NCI-H1436 treated with DMSO at 0.1 percent for 48 hours (cell line): Measurements from ENCODE around the gene TNFSF13.

ENCODE experiments used
- DNase-seq: peaks from one replicate; lab custom pipeline; 2025; lab: John Stamatoyannopoulos, UW

Gene TNFSF13

GRCh38 chr17:7575481-7575883 is 16.9 kb downstream of the TNFSF13 start:
- DNase-seq, result no peak

DNA sequence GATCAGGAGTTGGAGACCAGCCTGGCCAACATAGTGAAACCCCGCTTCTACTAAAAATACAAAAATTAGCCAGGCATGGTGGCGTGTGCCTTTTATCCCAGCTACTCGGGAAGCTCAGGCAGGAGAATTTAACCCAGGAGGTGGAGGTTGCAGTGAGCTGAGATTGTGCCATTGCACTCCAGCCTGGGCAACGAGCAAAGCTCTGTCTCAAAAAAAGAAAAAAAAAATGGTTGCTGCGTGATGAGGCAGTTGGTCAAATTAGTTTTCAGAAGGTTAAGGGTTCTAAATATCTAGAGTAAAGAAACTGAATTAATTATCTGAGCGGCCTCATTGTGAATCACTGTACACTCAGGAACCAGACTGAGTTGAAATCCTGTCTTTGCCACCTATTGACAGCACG is 17.4 kb downstream of the TNFSF13 start:
- no peak for DNase-seq

GRCh38 chr17:7576432-7576937 is 17.9 kb downstream of the TNFSF13 start:
- no peak for DNase-seq

DNA sequence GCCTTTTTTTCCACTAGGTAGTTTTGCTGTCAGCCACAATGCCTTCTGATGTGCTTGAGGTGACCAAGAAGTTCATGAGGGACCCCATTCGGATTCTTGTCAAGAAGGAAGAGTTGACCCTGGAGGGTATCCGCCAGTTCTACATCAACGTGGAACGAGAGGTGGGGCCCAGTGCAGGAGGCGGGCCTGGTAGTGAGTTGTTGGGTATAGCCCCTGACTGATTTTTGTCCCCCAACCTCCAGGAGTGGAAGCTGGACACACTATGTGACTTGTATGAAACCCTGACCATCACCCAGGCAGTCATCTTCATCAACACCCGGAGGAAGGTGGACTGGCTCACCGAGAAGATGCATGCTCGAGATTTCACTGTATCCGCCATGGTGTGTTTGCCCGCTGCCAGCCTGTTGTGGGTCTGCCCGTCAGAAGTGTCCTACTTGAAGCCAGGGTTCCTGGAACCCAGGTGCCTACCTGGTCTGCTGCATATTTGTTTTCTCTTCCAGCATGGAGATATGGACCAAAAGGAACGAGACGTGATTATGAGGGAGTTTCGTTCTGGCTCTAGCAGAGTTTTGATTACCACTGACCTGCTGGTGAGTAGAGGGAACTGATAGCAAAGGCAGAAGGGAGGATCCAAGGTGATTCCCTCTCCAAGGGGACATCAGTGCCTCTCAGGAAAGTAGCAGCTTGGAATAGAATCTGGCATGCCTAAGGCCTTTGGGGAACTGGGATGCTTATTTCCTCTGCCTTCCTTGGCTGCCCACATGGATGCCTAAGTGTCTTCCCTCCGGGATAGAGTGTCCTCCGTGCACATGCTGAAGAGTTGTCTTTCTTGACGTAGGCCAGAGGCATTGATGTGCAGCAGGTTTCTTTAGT is 19.0 kb downstream of the TNFSF13 start:
- DNase-seq, result no peak

DNA sequence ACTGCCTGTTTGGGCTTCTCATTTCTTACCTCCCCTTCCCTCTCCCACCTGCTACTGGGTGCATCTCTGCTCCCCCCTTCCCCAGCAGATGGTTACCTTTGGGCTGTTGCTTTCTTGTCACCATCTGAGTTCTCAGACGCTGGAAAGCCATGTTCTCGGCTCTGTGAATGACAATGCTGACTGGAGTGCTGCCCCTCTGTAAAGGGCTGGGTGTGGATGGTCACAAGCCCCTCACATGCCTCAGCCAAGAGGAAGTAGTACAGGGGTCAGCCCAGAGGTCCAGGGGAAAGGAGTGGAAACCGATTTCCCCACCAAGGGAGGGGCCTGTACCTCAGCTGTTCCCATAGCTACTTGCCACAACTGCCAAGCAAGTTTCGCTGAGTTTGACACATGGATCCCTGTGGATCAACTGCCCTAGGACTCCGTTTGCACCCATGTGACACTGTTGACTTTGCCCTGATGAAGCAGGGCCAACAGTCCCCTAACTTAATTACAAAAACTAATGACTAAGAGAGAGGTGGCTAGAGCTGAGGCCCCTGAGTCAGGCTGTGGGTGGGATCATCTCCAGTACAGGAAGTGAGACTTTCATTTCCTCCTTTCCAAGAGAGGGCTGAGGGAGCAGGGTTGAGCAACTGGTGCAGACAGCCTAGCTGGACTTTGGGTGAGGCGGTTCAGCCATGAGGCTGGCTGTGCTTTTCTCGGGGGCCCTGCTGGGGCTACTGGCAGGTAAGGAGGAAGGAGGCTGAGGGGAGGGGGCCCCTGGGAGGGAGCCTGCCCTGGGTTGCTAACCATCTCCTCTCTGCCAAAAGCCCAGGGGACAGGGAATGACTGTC is 20.7 kb downstream of the TNFSF13 start, which contains the start of gene CD68:
Gene CD68 (plus strand): TSS at position 638 of the 833 bp plus-strand sequence. CDS start 40 bp downstream, at position 678.
- DNase-seq, result no peak

- DNase-seq, result no peak
These were observed 21.5 kb downstream of the TNFSF13 start for GRCh38 chr17:7579834-7580603.

- no peak for DNase-seq
These were observed 22.3 kb downstream of the TNFSF13 start for GRCh38 chr17:7580604-7581575.

- no peak for DNase-seq
These were observed 24.1 kb downstream of the TNFSF13 start for GRCh38 chr17:7582396-7583252.

- DNase-seq, result peak; percentile 86
These were observed 24.9 kb downstream of the TNFSF13 start, which contains the start of gene MPDU1 for GRCh38 chr17:7583253-7584109. Gene MPDU1, plus strand, starts transcription at chr17:7583852. Its CDS starts 11 bp downstream, at chr17:7583863.

DNA sequence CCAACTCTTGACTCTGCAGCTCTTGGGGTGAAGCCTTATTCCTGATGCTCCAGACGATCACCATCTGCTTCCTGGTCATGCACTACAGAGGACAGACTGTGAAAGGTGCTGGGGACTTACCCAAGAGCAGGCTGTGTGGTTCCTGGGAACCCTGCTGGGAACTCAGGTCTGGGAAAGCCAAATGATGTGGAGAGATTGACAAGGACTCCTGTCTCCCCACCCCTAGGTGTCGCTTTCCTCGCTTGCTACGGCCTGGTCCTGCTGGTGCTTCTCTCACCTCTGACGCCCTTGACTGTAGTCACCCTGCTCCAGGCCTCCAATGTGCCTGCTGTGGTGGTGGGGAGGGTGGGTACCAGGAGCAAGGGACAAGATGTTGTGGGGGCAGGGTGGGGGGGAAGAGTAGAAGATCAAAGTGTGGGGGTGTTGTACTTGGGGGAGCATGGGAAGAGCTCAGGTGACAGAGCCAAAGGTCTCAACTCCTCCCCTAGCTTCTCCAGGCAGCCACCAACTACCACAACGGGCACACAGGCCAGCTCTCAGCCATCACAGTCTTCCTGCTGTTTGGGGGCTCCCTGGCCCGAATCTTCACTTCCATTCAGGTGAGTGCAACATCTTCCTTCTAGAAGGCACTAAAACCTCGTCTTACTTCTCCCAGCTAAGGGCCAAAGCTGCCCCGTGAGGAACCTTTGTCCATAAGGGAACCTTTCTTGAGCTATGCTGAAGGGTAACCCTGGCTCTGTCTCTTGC is 28.3 kb downstream of the TNFSF13 start:
- DNase-seq, result no peak

DNA sequence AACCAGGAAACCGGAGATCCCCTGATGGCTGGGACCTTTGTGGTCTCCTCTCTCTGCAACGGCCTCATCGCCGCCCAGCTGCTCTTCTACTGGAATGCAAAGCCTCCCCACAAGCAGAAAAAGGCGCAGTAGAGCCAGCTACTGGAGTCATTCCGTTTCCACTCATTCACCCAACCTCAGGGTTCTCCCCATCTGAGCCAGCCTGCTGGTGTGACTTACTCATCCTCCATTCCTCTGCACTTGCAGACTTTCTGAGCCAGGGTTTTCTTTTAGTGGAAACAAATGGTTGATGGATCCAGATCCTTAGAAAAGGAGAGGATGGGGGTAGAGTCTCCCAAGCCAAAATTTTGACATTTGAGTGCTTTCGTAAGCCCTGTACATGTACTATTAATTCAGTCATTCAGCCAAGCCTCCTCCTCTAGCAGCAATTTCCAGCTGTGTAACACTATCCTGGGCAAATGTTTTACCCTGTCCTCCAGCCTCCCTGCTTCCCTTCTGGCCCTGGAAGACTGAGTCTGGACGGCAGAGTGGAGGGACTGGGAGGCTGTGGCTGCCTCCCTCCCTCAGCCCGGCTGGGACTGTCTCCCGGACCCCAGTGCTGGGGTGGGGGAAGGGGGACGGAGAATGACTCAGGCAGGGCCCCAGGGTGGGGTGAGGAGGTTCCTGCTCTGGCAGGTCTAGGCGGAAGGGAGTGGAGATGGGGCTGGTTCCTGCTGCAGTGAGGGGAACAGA is 29.0 kb downstream of the TNFSF13 start:
- DNase-seq, result no peak

DNA sequence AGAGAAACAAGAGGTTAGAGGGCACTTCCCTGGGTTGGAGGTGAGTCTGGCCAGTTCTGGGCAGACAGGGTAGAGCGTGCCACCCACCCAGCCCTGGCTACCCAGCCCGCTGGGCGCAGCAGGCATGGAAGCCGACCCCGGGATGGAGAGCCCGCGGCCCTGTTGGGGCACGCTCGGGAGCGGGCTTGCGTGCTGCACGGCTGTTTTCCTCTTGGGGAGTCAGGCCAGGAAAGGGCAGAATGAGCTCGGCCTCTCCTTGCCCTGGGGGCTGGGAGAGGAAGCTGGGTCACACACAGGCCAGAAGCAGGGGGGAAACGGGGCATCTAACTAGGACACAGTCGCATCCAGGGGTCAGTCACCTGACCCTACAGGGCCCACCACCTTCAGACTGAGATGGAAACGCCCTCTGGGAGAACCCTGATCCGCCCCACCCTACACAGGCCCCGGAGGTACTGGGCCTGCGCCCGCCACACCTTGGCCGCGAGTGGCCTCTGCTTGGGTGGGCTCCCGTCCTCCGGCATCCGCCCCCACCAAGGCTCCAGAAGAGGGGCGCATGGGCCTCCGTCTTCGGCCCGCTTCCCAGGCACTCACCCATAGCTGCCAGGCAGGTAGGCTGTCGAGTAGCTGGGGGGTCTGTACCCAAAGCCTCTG is 30.1 kb downstream of the TNFSF13 start:
- DNase-seq, result no peak

- DNase-seq, result no peak
These were observed 30.8 kb downstream of the TNFSF13 start for GRCh38 chr17:7589204-7589868.

- DNase-seq, result no peak
These were observed 31.5 kb downstream of the TNFSF13 start, which contains the start of gene SOX15 for GRCh38 chr17:7589891-7590691. Gene SOX15, minus strand, starts transcription at chr17:7590094. Its CDS starts 418 bp downstream, at chr17:7589676.

DNA sequence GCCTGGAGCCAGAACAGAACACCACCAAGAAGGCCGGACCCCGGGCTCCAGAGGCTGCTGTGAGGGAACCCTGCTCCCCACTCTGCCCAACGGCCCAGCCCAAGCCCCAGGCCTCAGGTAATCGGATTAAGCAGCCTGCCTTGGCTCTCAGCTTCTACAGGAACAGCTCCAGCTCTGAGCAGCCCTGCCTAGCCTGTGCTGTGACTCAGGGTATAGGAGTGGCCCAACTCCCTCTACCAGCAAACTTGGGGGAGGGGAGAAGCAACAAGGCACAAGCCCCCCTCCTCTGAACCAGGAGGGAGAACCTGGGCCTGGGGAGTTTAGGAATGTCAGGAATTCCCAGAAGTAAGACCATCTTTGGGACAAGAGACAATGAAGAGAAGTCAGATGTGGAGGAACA is 32.2 kb downstream of the TNFSF13 start:
- DNase-seq, result no peak
